OCI-LY7 (cell line): ENCODE data around the gene CAPZA2. TPM values are rescaled to one million over a fixed set of nuclear protein-coding genes. Genes with fewer than 3 reads are reported as not detected.
A peak's percentile ranks its signal among the peaks of the same experiment; 100 is the strongest.

ENCODE experiments used
- BruUV-seq: library from RNA; stranded (reverse); fragments of 400-500 nt; replicated peaks from 2 replicates; lab custom pipeline; 2021; lab: Mats Ljungman, UMichigan
- CTCF ChIA-PET: fragments of 300-600 bp; sonication (Branson Sonifier 250); formaldehyde crosslinking; loops from one replicate; lab custom pipeline; 2022; ENCODE audit warnings: antibody characterized with exemption; ENCODE audit not compliant: unreplicated experiment; lab: Charles Lee
- POLR2A ChIA-PET: fragments of 300-600 bp; sonication (Branson Sonifier 250); formaldehyde crosslinking; loops from one replicate; lab custom pipeline; 2022; ENCODE audit warnings: antibody characterized with exemption; lab: Charles Lee
- DNase-seq: peaks from one replicate; pipeline ENCODE4 v3.0.0-alpha.2; 2015; ENCODE audit warnings: low spot score
- H2AFZ ChIP-seq: fragments of 200-600 bp; sonication (generic), shearing (Covaris generic); 2 replicates; pipeline ENCODE4 v1.6.1; 2014; ENCODE audit warnings: mild to moderate bottlenecking, antibody characterized with exemption, low read length, moderate library complexity
- H3K27ac ChIP-seq: fragments of 200-600 bp; sonication (generic); 2 replicates; pipeline ENCODE4 v1.5.1; 2014; ENCODE audit warnings: mixed run types, low read depth, mild to moderate bottlenecking, moderate library complexity, low read length, inconsistent platforms; ENCODE audit not compliant: poor library complexity, severe bottlenecking
- H3K36me3 ChIP-seq: fragments of 200-600 bp; sonication (generic); 2 replicates; pipeline ENCODE4 v1.6.1; 2014; ENCODE audit warnings: mild to moderate bottlenecking, antibody characterized with exemption, low read length, moderate library complexity, mixed read lengths; ENCODE audit not compliant: insufficient read depth
- H3K4me1 ChIP-seq: fragments of 200-600 bp; sonication (generic); 2 replicates; pipeline ENCODE4 v1.5.1; 2014; ENCODE audit warnings: mild to moderate bottlenecking, low read length; ENCODE audit not compliant: insufficient read depth, poor library complexity, severe bottlenecking
- H3K4me2 ChIP-seq: fragments of 200-600 bp; sonication (generic); 2 replicates; pipeline ENCODE4 v1.6.1; 2014; ENCODE audit warnings: mild to moderate bottlenecking, low read length
- H3K4me3 ChIP-seq: fragments of 200-600 bp; sonication (generic); 2 replicates; pipeline ENCODE4 v1.5.1; 2014; ENCODE audit warnings: mild to moderate bottlenecking, low read depth, low read length; ENCODE audit not compliant: poor library complexity, severe bottlenecking
- H3K79me2 ChIP-seq: fragments of 200-600 bp; sonication (generic); 2 replicates; pipeline ENCODE4 v1.6.1; 2016; ENCODE audit warnings: low read depth, mild to moderate bottlenecking, low read length, moderate library complexity, mixed read lengths; ENCODE audit not compliant: insufficient read depth
- H3K9me2 ChIP-seq: fragments of 200-600 bp; sonication (generic); 2 replicates; pipeline ENCODE4 v1.6.1; 2016; ENCODE audit warnings: mild to moderate bottlenecking, low read length, mixed read lengths; ENCODE audit not compliant: insufficient read depth
- H3K9me3 ChIP-seq: fragments of 200-600 bp; sonication (generic); 2 replicates; pipeline ENCODE4 v1.6.1; 2014; ENCODE audit warnings: mild to moderate bottlenecking, mixed run types, low read length, mixed read lengths
- H4K20me1 ChIP-seq: fragments of 200-600 bp; sonication (generic); 2 replicates; pipeline ENCODE4 v1.6.1; 2014; ENCODE audit warnings: mild to moderate bottlenecking, antibody characterized with exemption, low read length, moderate library complexity, mixed read lengths; ENCODE audit not compliant: insufficient read depth
- CTCF ChIP-seq: fragments of 200-600 bp; sonication (generic); conservative IDR thresholded peaks from 2 replicates; pipeline ENCODE4 v1.5.1; 2014; ENCODE audit warnings: mild to moderate bottlenecking, antibody characterized with exemption, low read length, moderate library complexity, mixed read lengths
- EZH2phosphoT487 ChIP-seq: fragments of 200-600 bp; sonication (generic); IDR thresholded peaks from 2 replicates; pipeline ENCODE4 v1.6.1; 2018; ENCODE audit warnings: low read depth, borderline replicate concordance, mild to moderate bottlenecking, mixed run types, antibody characterized with exemption, low read length, moderate library complexity, mixed read lengths
- intact Hi-C: fragments of 100-400 bp; cut with micrococcal nuclease; formaldehyde crosslinking; loops from one replicate; pipeline ENCODE4 v1.10.0; 2022; ENCODE audit not compliant: unreplicated experiment
- total RNA-seq, 2 experiments: library from RNA; depleted of rRNA in 1 of 2; stranded (reverse); fragments of >200 nt in 1 of 2; shearing (Covaris generic) in 1 of 2; gene quantifications; 2 replicates each; pipeline ENCODE4 v1.2.3, GENCODE V29; 2014 to 2022

The CAPZA2 gene
- total RNA-seq, 2 experiments from 2014 or later: 53.3 to 103 TPM

GRCh38 chr7:116953372-116953905 lies 91.1 kb downstream of the CAPZA2 start, which contains the start of gene ST7:
TSS of gene ST7 (plus strand) at chr7:116953501. CDS start at chr7:116953541, 40 bp downstream.
- peaks cover 28% of the 10 kb centered on the region for H3K4me1 ChIP-seq
- H4K20me1 ChIP-seq: peaks cover 7% of the 10 kb centered on the region; the same call in 1 of the 2 replicates
- DNase-seq: peak; percentile 76
- intact Hi-C loops: loop anchor here (1.0 to 10.0 kb wide), 2 partner anchors 91 to 799 kb away; partner anchors contain the start of gene CAPZA2
- H3K4me3 ChIP-seq: peak within 1 kb of the TSS; percentile 83
- POLR2A ChIA-PET: interaction anchor here (1.1 to 1.5 kb wide), 2 partner anchors 15 to 92 kb away, joined by 4 read pairs; no protein-coding TSS in a partner anchor
- H3K9me2 ChIP-seq: no peaks in the 10 kb centered on the region
- no TSS peak for BruUV-seq
- peak within 1 kb of the TSS; percentile 96 for H3K4me2 ChIP-seq
- CTCF ChIA-PET: interaction anchor here (1.5 kb wide), 1 partner anchor 17 kb away, joined by 5 read pairs; no protein-coding TSS in a partner anchor
- H3K79me2 ChIP-seq: peaks cover 6% of the 10 kb centered on the region; the same call in 1 of the 2 replicates
- no peaks in the 10 kb centered on the region for H3K36me3 ChIP-seq
- TF ChIP-seq EZH2phosphoT487 (no peak), CTCF (no peak)
- H3K27ac ChIP-seq: peak within 1 kb of the TSS; percentile 64
- no peaks in the 10 kb centered on the region for H3K9me3 ChIP-seq
- H2AFZ ChIP-seq: peak within 1 kb of the TSS; percentile 100

GRCh38 chr7:116953906-116954838 lies 91.8 kb downstream of the CAPZA2 start:
- CTCF ChIA-PET: interaction anchor here (1.5 kb wide), 1 partner anchor 16 kb away, joined by 5 read pairs; no protein-coding TSS in a partner anchor
- no peaks in the 10 kb centered on the region for H3K9me3 ChIP-seq
- no TSS peak for BruUV-seq
- peak; percentile 15 for DNase-seq
- POLR2A ChIA-PET: interaction anchor here (0.6 to 1.5 kb wide), 4 partner anchors 14 to 71 kb away, joined by 3 to 4 read pairs (median 3); no protein-coding TSS in a partner anchor
- H3K79me2 ChIP-seq: peaks cover 6% of the 10 kb centered on the region; the same call in 1 of the 2 replicates
- no peaks in the 10 kb centered on the region for H3K36me3 ChIP-seq
- TF ChIP-seq CTCF (0 out of 2 replicates have a peak, but pooled peaks have one; percentile 16), EZH2phosphoT487 (no peak)
- H3K4me1 ChIP-seq: peaks cover 28% of the 10 kb centered on the region
- H2AFZ ChIP-seq: peak overlapping the region; percentile 94
- peaks cover 7% of the 10 kb centered on the region; the same call in 1 of the 2 replicates for H4K20me1 ChIP-seq
- H3K4me2 ChIP-seq: peak overlapping the region; percentile 96
- H3K9me2 ChIP-seq: no peaks in the 10 kb centered on the region
- intact Hi-C loops: loop anchor here (1.0 to 10.0 kb wide), 2 partner anchors 92 to 799 kb away; partner anchors contain the start of gene CAPZA2
- no peak overlapping the region for H3K27ac ChIP-seq
- H3K4me3 ChIP-seq: peak overlapping the region; percentile 83
